ENCODE measurements around the gene KDM2A.
A peak's percentile ranks its signal among the peaks of the same experiment; 100 is the strongest.

Gene KDM2A

GRCh38 chr11:67116758-67117105 is 2.3 kb upstream of the KDM2A start:
- TF ChIP-seq, protein P1, sequence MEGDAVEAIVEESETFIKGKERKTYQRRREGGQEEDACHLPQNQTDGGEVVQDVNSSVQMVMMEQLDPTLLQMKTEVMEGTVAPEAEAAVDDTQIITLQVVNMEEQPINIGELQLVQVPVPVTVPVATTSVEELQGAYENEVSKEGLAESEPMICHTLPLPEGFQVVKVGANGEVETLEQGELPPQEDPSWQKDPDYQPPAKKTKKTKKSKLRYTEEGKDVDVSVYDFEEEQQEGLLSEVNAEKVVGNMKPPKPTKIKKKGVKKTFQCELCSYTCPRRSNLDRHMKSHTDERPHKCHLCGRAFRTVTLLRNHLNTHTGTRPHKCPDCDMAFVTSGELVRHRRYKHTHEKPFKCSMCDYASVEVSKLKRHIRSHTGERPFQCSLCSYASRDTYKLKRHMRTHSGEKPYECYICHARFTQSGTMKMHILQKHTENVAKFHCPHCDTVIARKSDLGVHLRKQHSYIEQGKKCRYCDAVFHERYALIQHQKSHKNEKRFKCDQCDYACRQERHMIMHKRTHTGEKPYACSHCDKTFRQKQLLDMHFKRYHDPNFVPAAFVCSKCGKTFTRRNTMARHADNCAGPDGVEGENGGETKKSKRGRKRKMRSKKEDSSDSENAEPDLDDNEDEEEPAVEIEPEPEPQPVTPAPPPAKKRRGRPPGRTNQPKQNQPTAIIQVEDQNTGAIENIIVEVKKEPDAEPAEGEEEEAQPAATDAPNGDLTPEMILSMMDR (IDR thresholded peaks at IDR 0.05; ENCODE audit: control insufficient read depth, insufficient read depth, low read depth, low read length, missing control alignments) = no peak
- no peak for DNase-seq (ENCODE audit: low read depth)

DNA sequence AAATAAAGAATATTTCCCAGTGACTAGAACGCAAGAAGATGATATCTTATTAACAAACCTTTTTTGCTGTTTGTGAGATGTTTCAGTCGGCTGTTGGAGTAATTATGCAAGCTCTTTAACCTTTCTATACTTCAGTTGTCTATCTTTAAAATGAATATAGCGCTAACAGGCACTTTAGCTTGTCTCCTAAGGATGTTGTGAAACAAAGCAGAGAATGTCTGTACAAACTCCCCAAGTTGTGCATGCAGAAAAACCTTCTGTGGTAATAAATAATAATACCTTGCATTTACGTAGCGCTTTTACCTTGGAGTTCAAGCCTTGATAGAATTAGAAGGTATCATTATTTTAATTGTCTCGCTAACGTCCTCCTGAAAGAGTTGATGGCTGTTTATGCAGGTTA is 1.9 kb upstream of the KDM2A start:
- no peak overlapping the region for H3K4me3 ChIP-seq (ENCODE audit: control insufficient read depth, low read depth, low read length)
- DNase-seq (ENCODE audit: low read depth) = no peak
- TF ChIP-seq, protein P1 (IDR thresholded peaks at IDR 0.05; ENCODE audit: control insufficient read depth, insufficient read depth, low read depth, low read length, missing control alignments) = no peak

More at GRCh38 chr11:67116758-67117105, 2.3 kb upstream of the KDM2A start:
- no peak overlapping the region for H3K4me3 ChIP-seq (ENCODE audit: control insufficient read depth, low read depth, low read length)

- H3K4me3 ChIP-seq (ENCODE audit: control insufficient read depth, low read depth, low read length) = no peak overlapping the region
- DNase-seq (ENCODE audit: low read depth) = no peak
- TF ChIP-seq, protein P1 (IDR thresholded peaks at IDR 0.05; ENCODE audit: control insufficient read depth, insufficient read depth, low read depth, low read length, missing control alignments) = no peak
Observed at GRCh38 chr11:67117672-67118180, 1.3 kb upstream of the KDM2A start.

DNA sequence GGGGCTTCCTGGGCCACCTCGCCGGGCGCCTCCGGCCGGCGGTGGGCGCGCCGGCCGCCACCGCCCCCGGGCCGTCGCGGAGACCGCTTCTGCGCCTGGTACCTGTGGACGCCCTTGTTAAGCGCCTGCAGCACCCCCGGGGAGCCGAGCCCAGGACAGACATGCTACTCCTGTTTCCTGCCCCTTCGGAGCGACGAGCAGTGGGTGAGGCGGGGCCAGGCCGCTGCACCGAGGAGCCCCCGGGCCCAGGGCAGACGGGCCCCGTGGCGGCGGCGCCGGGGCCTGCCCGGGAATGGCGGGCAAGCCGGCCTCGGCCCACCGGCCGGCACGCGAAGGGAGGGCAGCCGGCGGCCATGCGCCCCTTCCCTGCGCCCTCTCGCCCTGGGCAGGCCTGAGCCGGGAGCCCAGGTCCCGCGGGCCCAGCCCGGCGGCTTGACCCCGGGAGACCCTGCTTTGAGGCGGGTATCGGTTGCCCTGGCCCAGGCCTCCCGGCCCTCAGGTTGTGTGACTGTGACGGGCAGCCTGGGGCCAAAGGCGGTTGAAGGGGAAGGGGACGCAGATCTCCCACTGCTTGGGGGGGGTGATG is 789 bp upstream of the KDM2A start:
- TF ChIP-seq, protein P1 (IDR thresholded peaks at IDR 0.05; ENCODE audit: control insufficient read depth, insufficient read depth, low read depth, low read length, missing control alignments) = no peak

DNA sequence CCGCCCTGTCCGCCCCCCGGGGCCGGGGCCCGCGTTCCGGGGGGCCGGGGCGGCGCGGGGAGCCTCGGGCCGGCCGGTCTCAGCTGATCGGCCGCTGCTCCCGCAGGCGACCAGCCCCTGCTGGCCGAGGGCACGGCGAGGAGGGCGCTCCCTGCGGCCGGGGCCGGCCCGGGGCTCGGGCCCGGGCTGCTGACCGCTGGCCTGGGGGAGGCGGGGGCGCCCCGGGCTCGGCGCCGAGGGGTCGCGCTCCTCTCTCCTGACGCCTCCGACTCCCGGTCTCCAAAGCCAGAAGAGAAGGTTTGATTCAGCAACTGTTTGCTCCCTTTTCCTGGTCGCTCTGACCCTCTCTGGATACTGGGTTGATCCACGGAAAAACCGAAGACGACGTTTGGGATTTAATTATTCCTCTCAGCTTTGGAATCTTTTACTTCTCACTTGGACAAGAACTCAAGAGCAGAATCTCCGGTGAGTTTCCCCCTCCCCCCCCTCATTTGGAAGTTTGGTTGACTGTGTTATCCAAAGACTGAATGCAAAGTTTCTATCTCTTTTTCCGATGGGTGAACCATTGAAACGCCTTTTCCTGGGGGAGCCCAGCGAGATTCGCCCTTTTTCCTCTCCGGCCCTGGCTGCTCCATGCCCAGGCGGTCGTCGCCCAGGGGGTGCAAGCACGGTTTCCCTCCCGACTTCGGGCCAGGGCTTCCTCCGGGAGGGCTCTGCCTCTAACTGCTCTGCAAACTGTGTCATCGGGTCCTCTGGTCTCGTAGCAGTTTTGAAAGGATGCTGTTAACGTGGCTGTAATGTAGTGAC is 725 bp downstream of the KDM2A start:
- TF ChIP-seq, protein P1 (IDR thresholded peaks at IDR 0.05; ENCODE audit: control insufficient read depth, insufficient read depth, low read depth, low read length, missing control alignments) = no peak
- no peak for DNase-seq (ENCODE audit: low read depth)
- peak overlapping the region; percentile 92 for H3K4me3 ChIP-seq (ENCODE audit: control insufficient read depth, low read depth, low read length)

More for the DNA sequence above, 789 bp upstream of the KDM2A start:
- H3K4me3 ChIP-seq (ENCODE audit: control insufficient read depth, low read depth, low read length) = peak overlapping the region; percentile 25
- DNase-seq (ENCODE audit: low read depth) = no peak

DNA sequence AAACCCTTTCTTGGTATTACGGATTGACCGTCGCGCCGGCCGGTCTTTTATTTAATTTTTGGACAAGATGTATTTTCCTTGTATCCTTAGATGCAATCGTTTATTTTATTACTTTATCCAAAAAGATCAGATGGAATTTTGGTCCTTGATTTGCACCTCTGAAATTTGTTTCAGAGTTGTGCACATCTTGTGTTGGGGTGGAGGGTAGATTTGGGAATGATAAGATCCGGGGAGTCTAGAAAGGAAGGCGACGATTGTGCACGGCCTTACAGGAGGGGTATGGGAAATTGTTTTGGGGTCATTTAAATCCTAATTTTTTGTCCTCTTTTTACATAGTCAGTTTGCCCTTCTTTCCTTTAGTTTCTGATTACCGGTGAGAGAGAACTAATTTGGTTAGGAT is 1.4 kb downstream of the KDM2A start:
- TF ChIP-seq, protein P1 (IDR thresholded peaks at IDR 0.05; ENCODE audit: control insufficient read depth, insufficient read depth, low read depth, low read length, missing control alignments) = no peak
- H3K4me3 ChIP-seq (ENCODE audit: control insufficient read depth, low read depth, low read length) = peak overlapping the region; percentile 92
- no peak for DNase-seq (ENCODE audit: low read depth)
